Left lung (tissue), 10 donors: ENCODE measurements around the gene CTSF. TPM values are rescaled to one million over a fixed set of nuclear protein-coding genes. Genes with fewer than 3 reads are reported as not detected.
A peak's percentile ranks its signal among the peaks of the same experiment; 100 is the strongest.

Source experiments
- ATAC-seq: fragments of 200-7000 bp; cut with Tn5 transposase; one replicate; pipeline ENCODE4 v1.9.1; 2020; ENCODE audit warnings: moderate library complexity
- DNase-seq, 4 donors: peaks; one replicate each; pipeline ENCODE4 v3.0.0-alpha.2; 2013 to 2020
- H3K27ac ChIP-seq, 2 donors: fragments of 200-600 bp; sonication (generic) in 1 of 2; one replicate each; pipeline versions ENCODE4 v1.5.0 to v1.8.0; 2020 to 2021
- H3K27me3 ChIP-seq, 2 donors: fragments of 200-600 bp; sonication (generic) in 1 of 2; one replicate each; pipeline versions ENCODE4 v1.5.0 to v1.8.0; 2020 to 2021
- H3K36me3 ChIP-seq, 2 donors: fragments of 200-600 bp; sonication (generic) in 1 of 2; one replicate each; pipeline versions ENCODE4 v1.5.0 to v1.8.0; 2020 to 2021
- H3K4me1 ChIP-seq, 2 donors: fragments of 200-600 bp; one replicate each; pipeline ENCODE4 v1.8.0; 2021
- H3K4me3 ChIP-seq, 2 donors: fragments of 200-600 bp; sonication (generic) in 1 of 2; one replicate each; pipeline versions ENCODE4 v1.5.0 to v1.8.0; 2020 to 2021; ENCODE audit warnings: mild to moderate bottlenecking in 1 of 2
- H3K9me3 ChIP-seq, 2 donors: fragments of 200-600 bp; sonication (generic) in 1 of 2; one replicate each; pipeline versions ENCODE4 v1.5.0 to v1.8.0; 2020 to 2021
- intact Hi-C, 2 donors: fragments of 100-400 bp; cut with DNase I; formaldehyde crosslinking; loops; one replicate each; pipeline versions ENCODE4 v1.11.2 to v1.14.2; 2022
- polyA plus RNA-seq, 6 donors: library from polyadenylated mRNA; unstranded; fragments of 120-200 nt; gene quantifications; one replicate each; pipeline ENCODE4 v1.2.1, GENCODE V29; 2013; ENCODE audit not compliant: insufficient read length in 6 of 6
- total RNA-seq, 2 donors: library from RNA; stranded (reverse); fragmentation: NEBNext Ultra II Directional; extraction: Animal tissue kit (Norgen Biotek cat#: 25700); gene quantifications; one replicate each; pipeline ENCODE4 v1.2.1, GENCODE V29; 2021
- TF ChIP-seq, protein P1 (sequence below), 2 donors: fragments of 200-600 bp; sonication (generic) in 1 of 2; IDR thresholded peaks; one replicate each; pipeline versions ENCODE4 v1.5.0 to v1.8.0; 2021; ENCODE audit warnings: antibody characterized with exemption in 2 of 2
- donor health status: DM: no; HTN: yes; CAD: no.
- donor health status: DM: no; HTN: no; CAD: no.

CTSF gene
- total and polyA plus RNA-seq, 8 donors = 10.8 to 56.9 (median 42.7) TPM

DNA sequence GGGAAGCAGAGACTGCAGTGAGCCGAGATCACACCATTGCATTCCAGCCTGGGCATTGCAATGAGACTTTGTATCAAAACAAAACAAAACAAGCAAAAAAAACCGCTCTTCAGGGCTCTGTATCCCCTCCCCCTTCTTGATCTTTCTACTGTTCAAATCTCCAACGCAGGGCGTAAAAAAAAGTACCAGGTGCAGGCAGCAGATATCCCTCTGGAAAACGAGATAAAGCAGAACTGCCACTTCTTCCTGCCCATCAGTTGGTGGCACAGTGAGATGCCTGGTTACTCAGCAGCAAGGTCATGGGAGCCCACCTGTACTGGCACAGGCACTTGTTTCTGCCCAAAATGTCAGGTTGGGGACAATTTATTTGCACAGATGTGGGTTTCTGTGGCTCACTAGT, 35.7 kb upstream of the CTSF start:
- intact Hi-C loops = no loop called here
- DNase-seq = no peak
- Histone ChIP-seq H3K36me3 (peaks cover 0 to 55% of the 10 kb centered on the region in 2 donors), H3K4me3 (no peak overlapping the region), H3K9me3 (no peaks in the 10 kb centered on the region), H3K27me3 (no peaks in the 10 kb centered on the region), H3K27ac (no peak overlapping the region), H3K4me1 (peaks cover 0 to 16% of the 10 kb centered on the region in 2 donors)
- no peak for ATAC-seq
- TF ChIP-seq, protein P1, sequence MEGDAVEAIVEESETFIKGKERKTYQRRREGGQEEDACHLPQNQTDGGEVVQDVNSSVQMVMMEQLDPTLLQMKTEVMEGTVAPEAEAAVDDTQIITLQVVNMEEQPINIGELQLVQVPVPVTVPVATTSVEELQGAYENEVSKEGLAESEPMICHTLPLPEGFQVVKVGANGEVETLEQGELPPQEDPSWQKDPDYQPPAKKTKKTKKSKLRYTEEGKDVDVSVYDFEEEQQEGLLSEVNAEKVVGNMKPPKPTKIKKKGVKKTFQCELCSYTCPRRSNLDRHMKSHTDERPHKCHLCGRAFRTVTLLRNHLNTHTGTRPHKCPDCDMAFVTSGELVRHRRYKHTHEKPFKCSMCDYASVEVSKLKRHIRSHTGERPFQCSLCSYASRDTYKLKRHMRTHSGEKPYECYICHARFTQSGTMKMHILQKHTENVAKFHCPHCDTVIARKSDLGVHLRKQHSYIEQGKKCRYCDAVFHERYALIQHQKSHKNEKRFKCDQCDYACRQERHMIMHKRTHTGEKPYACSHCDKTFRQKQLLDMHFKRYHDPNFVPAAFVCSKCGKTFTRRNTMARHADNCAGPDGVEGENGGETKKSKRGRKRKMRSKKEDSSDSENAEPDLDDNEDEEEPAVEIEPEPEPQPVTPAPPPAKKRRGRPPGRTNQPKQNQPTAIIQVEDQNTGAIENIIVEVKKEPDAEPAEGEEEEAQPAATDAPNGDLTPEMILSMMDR (IDR thresholded peaks at IDR 0.05) = no peak

DNA sequence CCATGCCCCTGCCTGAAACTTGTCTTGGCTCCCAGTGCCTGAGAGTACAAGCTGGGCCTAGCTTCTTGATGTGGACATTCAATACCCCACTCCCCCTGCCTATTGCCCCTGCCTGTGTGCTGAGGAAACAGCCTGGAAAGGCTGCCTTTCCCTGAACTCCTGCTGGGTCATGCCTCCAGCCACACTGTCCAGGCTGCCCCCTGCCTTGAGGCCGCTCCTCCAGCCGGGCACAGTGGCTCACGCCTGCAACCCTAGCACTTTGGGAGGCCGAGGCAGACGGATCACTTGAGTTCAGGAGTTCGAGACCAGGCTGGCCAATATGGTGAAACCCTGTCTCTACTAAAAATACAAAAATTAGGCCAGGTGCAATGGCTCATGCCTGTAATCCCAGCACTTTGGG, 34.7 kb upstream of the CTSF start:
- intact Hi-C loops = no loop called here
- ATAC-seq (no peak), DNase-seq (peak in 1 of 4 donors; percentile 62)
- Histone ChIP-seq H3K9me3 (no peaks in the 10 kb centered on the region), H3K36me3 (peaks cover 0 to 58% of the 10 kb centered on the region in 2 donors), H3K4me3 (no peak overlapping the region), H3K4me1 (peaks cover 0 to 14% of the 10 kb centered on the region in 2 donors), H3K27me3 (no peaks in the 10 kb centered on the region), H3K27ac (no peak overlapping the region)
- TF ChIP-seq, protein P1 (IDR thresholded peaks at IDR 0.05) = no peak

DNA sequence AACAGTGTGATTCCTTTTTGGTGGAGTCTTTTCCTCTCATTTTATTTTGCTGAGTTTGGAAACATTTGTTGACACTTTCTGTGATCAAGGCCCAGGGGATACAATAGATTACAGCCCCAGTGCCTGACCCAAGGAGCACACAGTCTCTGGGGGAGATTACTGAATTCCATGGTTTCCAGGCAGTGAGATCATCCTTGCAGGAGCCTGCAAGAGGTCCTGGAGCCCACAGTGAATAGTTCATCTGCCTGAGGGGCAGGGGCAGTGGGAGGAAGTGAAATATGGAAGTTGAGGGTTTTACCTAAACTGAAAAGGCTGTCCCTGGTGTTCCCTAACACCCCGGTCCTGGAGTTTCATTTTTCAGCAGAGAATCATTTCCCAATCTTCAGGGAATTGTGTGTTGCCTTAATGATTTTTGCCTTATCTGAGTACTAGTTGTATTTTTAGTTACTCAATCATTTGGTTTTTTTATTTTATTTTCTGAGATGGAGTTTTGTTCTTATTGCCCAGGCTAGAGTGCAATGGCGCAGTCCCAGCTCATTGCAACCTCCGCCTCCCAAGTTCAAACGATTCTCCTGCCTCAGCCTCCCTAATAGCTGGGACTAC, 32.3 kb upstream of the CTSF start:
- ATAC-seq (no peak), DNase-seq (peak in 1 of 4 donors; percentile 4)
- TF ChIP-seq, protein P1 (IDR thresholded peaks at IDR 0.05) = no peak
- H3K9me3 ChIP-seq = no peaks in the 10 kb centered on the region
- H3K4me3 ChIP-seq = no peak overlapping the region
- peaks cover 0 to 49% of the 10 kb centered on the region in 2 donors for H3K36me3 ChIP-seq
- intact Hi-C loops = no loop called here
- H3K27ac ChIP-seq = peak overlapping the region in 1 of 2 donors; percentile 5
- no peaks in the 10 kb centered on the region for H3K27me3 ChIP-seq
- H3K4me1 ChIP-seq = peaks cover 3 to 13% of the 10 kb centered on the region in 2 donors

DNA sequence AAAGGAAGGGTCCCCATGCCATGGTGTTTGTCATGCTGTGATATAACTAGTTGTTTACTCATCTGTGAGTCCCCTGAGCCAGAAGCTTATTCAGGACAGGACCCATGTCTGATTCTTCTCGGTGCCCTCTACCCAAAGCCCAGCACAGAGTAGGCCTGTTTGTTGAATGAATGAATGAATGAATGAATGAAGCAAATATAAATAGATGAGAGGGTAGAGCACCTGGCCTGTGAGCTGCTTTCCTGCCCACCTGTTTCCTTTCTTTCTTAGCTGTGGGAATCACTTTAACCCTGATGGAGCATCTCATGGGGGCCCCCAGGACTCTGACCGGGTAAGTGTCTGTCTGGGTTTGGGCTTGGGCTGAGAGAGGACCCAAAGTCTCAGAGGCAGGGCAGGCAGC, 31.8 kb upstream of the CTSF start:
- ATAC-seq (no peak), DNase-seq (no peak)
- Histone ChIP-seq H3K4me3 (no peak overlapping the region), H3K9me3 (no peaks in the 10 kb centered on the region), H3K27me3 (no peaks in the 10 kb centered on the region), H3K4me1 (peaks cover 8 to 18% of the 10 kb centered on the region in 2 donors), H3K36me3 (peaks cover 0 to 44% of the 10 kb centered on the region in 2 donors), H3K27ac (peak overlapping the region in 1 of 2 donors; percentile 5)
- intact Hi-C loops = no loop called here
- TF ChIP-seq, protein P1 (IDR thresholded peaks at IDR 0.05) = no peak

DNA sequence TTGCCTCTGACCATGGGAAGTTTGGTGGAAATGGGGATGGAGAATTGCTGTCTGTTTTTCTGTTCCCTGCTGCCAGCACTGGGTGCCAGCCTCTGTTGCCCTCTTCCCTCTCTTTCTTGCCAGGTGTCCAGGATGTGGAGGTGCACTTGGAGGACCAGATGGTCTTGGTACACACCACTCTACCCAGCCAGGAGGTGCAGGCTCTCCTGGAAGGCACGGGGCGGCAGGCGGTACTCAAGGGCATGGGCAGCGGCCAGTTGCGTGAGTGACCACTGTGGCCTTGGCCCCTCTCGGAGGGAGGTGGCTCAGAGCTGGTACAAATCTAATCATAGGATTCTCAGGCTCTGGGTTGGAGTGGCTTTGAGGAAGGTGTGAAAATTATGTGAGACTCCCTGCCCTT, 30.6 kb upstream of the CTSF start:
- ATAC-seq (no peak), DNase-seq (peak in 1 of 4 donors; percentile 55)
- TF ChIP-seq, protein P1 (IDR thresholded peaks at IDR 0.05) = no peak
- H3K4me1 ChIP-seq = peaks cover 12 to 30% of the 10 kb centered on the region in 2 donors
- intact Hi-C loops = no loop called here
- H3K36me3 ChIP-seq = peaks cover 0 to 32% of the 10 kb centered on the region in 2 donors
- no peak overlapping the region for H3K27ac ChIP-seq
- no peak overlapping the region for H3K4me3 ChIP-seq
- H3K9me3 ChIP-seq = no peaks in the 10 kb centered on the region
- no peaks in the 10 kb centered on the region for H3K27me3 ChIP-seq
